ENCODE results near the gene CDC42EP5. TPM values are rescaled to one million over a fixed set of nuclear protein-coding genes. Genes with fewer than 3 reads are reported as not detected.

CDC42EP5 gene
- 2.4 and 11.5 TPM in 2 replicates for total RNA-seq

GRCh38 chr19:54473071-54473891, at the start of gene CDC42EP5:
Gene CDC42EP5 (minus strand): TSS chr19:54473296. CDS start chr19:54465547, 7,749 bp downstream.

GRCh38 chr19:54502518-54503048, 29.5 kb upstream of the CDC42EP5 start, which contains the start of gene LAIR2:
Gene LAIR2 (plus strand): TSS chr19:54502831. CDS start chr19:54502919, 88 bp downstream.

DNA sequence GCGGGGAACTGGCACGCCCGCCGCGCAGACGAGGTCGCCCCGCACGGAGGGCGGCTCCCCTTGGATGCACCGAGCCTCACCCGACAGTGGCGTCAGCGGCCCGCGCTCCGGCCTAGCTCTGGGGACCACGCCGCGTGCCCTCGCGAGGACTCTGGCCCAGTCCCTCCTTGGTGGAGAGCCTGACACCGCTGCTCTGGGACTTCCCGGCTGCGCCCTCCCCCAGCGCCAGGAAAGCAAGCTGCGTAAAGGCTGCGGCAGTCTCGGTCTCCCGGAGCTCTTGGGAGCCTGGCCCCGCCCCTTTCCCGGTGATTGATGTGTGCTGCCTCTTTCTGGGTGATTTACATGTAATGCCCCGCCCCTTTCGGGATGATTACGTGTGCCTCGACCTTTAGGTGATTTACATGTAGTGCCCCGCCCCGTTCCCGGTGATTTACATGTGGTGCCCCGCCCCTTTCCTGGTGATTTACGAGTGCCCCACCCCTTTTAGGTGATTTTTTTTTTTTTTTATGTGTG, 9.5 kb downstream of the CDC42EP5 start, which contains the start of gene LENG9:
Gene LENG9 (minus strand): TSS at position 248 of the 513 bp plus-strand sequence. CDS start 252 bp downstream, outside the sequence.

DNA sequence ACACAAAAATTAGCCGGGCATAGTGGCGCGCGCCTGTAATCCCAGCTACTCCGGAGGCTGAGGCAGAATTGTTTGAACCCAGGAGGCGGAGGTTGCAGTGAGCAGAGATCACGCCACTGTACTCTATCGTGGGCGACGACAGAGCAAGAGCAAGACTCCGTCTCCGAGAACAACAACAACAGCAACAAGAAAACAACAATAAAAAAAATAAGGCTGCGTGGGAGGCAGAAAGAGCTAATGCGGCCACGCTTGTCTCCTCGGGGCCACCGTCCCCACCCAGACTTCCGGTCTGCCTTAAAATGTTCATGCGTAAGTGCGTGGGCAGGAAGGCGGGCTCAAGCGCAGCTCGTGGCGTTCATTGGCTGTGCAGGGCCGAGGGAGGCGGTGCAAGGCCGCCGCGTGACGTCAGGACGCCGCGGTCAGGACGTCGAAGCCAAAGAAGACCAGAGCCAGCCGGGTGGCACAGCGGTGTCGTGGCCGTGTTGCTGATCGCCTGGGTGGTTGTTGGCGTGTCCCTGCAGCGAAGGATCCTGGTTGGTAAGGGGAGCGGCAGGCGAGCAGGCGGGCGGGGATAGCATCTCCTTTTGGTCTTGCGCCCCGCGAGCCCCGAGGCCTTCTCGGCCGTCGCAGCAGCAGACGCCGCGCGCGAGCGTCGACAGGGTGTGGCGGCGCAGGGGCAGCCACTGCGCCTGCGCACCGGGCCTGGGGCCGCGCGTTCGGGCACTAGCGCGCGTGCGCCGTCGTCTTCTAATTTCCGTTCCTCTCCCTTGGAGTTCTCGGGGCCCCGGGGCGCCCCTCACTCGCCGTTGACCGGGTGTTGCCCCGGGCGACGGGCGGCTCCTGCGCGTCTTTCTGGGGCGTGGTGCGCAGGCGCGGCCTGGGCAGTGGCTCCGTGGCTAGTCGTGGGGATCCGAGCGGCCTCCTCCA, 24.1 kb downstream of the CDC42EP5 start, which contains the start of gene LENG8:
Gene LENG8 (plus strand): TSS at position 426 of the 927 bp plus-strand sequence. CDS start 2,146 bp downstream, outside the sequence.

DNA sequence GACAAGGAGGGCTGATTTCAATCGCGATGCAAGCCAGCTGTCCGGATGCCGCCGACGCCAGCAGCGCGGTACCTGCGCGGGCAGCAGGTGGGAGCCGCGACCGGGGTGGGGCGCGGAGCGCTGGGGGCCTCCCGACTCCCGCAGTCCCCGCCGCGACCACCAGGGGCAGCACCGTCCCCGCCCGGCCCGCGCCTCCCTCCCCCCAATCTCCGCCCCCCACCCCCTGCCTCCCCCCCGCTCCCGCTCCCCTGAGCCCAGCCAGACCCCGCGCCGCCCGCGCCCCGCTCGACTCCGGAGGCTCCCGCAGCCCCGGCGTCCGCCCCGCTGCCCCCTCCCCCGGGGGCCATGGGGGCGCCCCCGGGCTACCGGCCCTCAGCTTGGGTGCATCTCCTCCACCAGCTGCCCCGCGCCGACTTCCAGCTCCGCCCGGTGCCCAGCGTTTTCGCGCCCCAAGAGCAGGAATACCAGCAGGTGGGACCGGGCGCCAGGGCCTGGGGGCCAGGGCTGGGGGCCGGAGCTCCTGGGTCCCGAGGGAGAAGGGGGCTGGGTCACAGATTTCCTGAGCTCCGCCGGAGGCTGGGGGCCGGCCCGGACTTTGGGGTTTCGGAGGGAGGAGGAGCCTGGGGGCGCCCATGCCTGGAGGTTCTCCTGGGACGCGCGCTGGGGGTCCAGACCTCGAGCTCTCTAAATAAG, 57.7 kb downstream of the CDC42EP5 start, which contains the start of gene TTYH1:
Gene TTYH1 (plus strand): TSS at position 257 of the 693 bp plus-strand sequence. CDS start 89 bp downstream, at position 346.

Other genes starting within 250 kb of the CDC42EP5 start
- not detected in 2 replicates for gene LILRA6, start 230.5 kb downstream of the CDC42EP5 start, total RNA-seq
- gene LILRB5, start 216.0 kb downstream of the CDC42EP5 start, total RNA-seq: not detected in 2 replicates
- not detected in 2 replicates for gene LILRB2, start 192.2 kb downstream of the CDC42EP5 start, total RNA-seq
- not detected in 2 replicates for gene LILRA5, start 160.1 kb downstream of the CDC42EP5 start, total RNA-seq
- not detected in 2 replicates for gene LILRA4, start 134.1 kb downstream of the CDC42EP5 start, total RNA-seq
- not detected in 2 replicates for gene LAIR1, start 108.4 kb downstream of the CDC42EP5 start, total RNA-seq
- gene TTYH1, start 57.8 kb downstream of the CDC42EP5 start, total RNA-seq: not detected in 2 replicates
- gene LENG8, start 24.1 kb downstream of the CDC42EP5 start, total RNA-seq: 37.6 and 56.8 TPM in 2 replicates
- 1.8 and 8.7 TPM in 2 replicates for gene LENG9, start 9.5 kb downstream of the CDC42EP5 start, total RNA-seq
- gene LAIR2, start 29.5 kb upstream of the CDC42EP5 start, total RNA-seq: not detected in 2 replicates
- gene LILRA2, start 100.5 kb upstream of the CDC42EP5 start, total RNA-seq: not detected in 2 replicates
- not detected in 2 replicates for gene LILRA1, start 120.3 kb upstream of the CDC42EP5 start, total RNA-seq
- gene LILRB1, start 157.2 kb upstream of the CDC42EP5 start, total RNA-seq: not detected in 2 replicates
- not detected in 2 replicates for gene LILRB4, start 189.7 kb upstream of the CDC42EP5 start, total RNA-seq

Data from mesangial cell (primary cell).